ENCODE results near the gene ARHGEF6. TPM values are rescaled to one million over a fixed set of nuclear protein-coding genes. Genes with fewer than 3 reads are reported as not detected.
"Not testable (repeated sequence)": the region's sequence is repeated elsewhere in the genome, so short reads cannot be mapped to it uniquely, and the experiment has no call there.

The ARHGEF6 gene
- polyA plus RNA-seq, 3 donors = 11.1 to 12.4 (median 12.4) TPM

- DNase-seq (ENCODE audit: extremely low read depth in 1 of 11, low read depth in 9 of 11, low spot score in 4 of 11) = not testable (repeated sequence)
These were observed 13.9 kb upstream of the ARHGEF6 start for GRCh38 chrX:136794660-136795059.

GRCh38 chrX:136794080-136794479 lies 13.3 kb upstream of the ARHGEF6 start:
- DNase-seq (ENCODE audit: extremely low read depth in 1 of 11, low read depth in 9 of 11, low spot score in 4 of 11) = no peak

- DNase-seq (ENCODE audit: extremely low read depth in 1 of 11, low read depth in 9 of 11, low spot score in 4 of 11) = no peak
These were observed 9.1 kb upstream of the ARHGEF6 start for GRCh38 chrX:136789856-136790255.

- no peak for DNase-seq (ENCODE audit: extremely low read depth in 1 of 11, low read depth in 9 of 11, low spot score in 4 of 11)
These were observed 3.5 kb upstream of the ARHGEF6 start for GRCh38 chrX:136784231-136784630.

- DNase-seq (ENCODE audit: extremely low read depth in 1 of 11, low read depth in 9 of 11, low spot score in 4 of 11) = no peak
These were observed 2.4 kb upstream of the ARHGEF6 start for GRCh38 chrX:136783159-136783558.

GRCh38 chrX:136781180-136781797 lies 557 bp upstream of the ARHGEF6 start:
- no peak for DNase-seq (ENCODE audit: extremely low read depth in 1 of 11, low read depth in 9 of 11, low spot score in 4 of 11)

GRCh38 chrX:136780241-136780640 lies 491 bp downstream of the ARHGEF6 start:
- DNase-seq (ENCODE audit: extremely low read depth in 1 of 11, low read depth in 9 of 11, low spot score in 4 of 11) = no peak

GRCh38 chrX:136779346-136779781 lies 1.4 kb downstream of the ARHGEF6 start:
- DNase-seq (ENCODE audit: extremely low read depth in 1 of 11, low read depth in 9 of 11, low spot score in 4 of 11) = no peak

- no peak for DNase-seq (ENCODE audit: extremely low read depth in 1 of 11, low read depth in 9 of 11, low spot score in 4 of 11)
These were observed 1.8 kb downstream of the ARHGEF6 start for GRCh38 chrX:136778916-136779315.

- DNase-seq (ENCODE audit: extremely low read depth in 1 of 11, low read depth in 9 of 11, low spot score in 4 of 11) = no peak
These were observed 2.7 kb downstream of the ARHGEF6 start for GRCh38 chrX:136778020-136778419.

- DNase-seq (ENCODE audit: extremely low read depth in 1 of 11, low read depth in 9 of 11, low spot score in 4 of 11) = no peak
These were observed 7.1 kb downstream of the ARHGEF6 start for GRCh38 chrX:136773648-136774047.

GRCh38 chrX:136771869-136772268 lies 8.9 kb downstream of the ARHGEF6 start:
- not testable (repeated sequence) for DNase-seq (ENCODE audit: extremely low read depth in 1 of 11, low read depth in 9 of 11, low spot score in 4 of 11)

- no peak for DNase-seq (ENCODE audit: extremely low read depth in 1 of 11, low read depth in 9 of 11, low spot score in 4 of 11)
These were observed 12.2 kb downstream of the ARHGEF6 start for GRCh38 chrX:136768469-136769084.

- peak in 6 of 11 donors; percentile 22 to 45 (median 35) for DNase-seq (ENCODE audit: extremely low read depth in 1 of 11, low read depth in 9 of 11, low spot score in 4 of 11)
These were observed 13.4 kb downstream of the ARHGEF6 start for GRCh38 chrX:136767104-136767941.

GRCh38 chrX:136766785-136767103 lies 14.0 kb downstream of the ARHGEF6 start:
- DNase-seq (ENCODE audit: extremely low read depth in 1 of 11, low read depth in 9 of 11, low spot score in 4 of 11) = no peak

- no peak for DNase-seq (ENCODE audit: extremely low read depth in 1 of 11, low read depth in 9 of 11, low spot score in 4 of 11)
These were observed 14.8 kb downstream of the ARHGEF6 start for GRCh38 chrX:136765821-136766356.

- no peak for DNase-seq (ENCODE audit: extremely low read depth in 1 of 11, low read depth in 9 of 11, low spot score in 4 of 11)
These were observed 16.5 kb downstream of the ARHGEF6 start for GRCh38 chrX:136764206-136764605.

GRCh38 chrX:136762820-136763452 lies 17.8 kb downstream of the ARHGEF6 start:
- no peak for DNase-seq (ENCODE audit: extremely low read depth in 1 of 11, low read depth in 9 of 11, low spot score in 4 of 11)

GRCh38 chrX:136761421-136761820 lies 19.3 kb downstream of the ARHGEF6 start:
- DNase-seq (ENCODE audit: extremely low read depth in 1 of 11, low read depth in 9 of 11, low spot score in 4 of 11) = no peak

Measured in renal cortex interstitium (tissue), 11 donors.